ENCODE data around the gene IL26.

Gene IL26

GRCh38 chr12:68156636-68157035 lies 69.0 kb downstream of the IL26 start:
- DNase-seq (ENCODE audit: low read depth) = no peak

- DNase-seq (ENCODE audit: low read depth) = no peak
Measured at GRCh38 chr12:68154779-68155178, 70.8 kb downstream of the IL26 start.
